Ecto neural progenitor cell (in vitro differentiated cells): Measurements from ENCODE around the gene SLC35F6.
"Not testable (repeated sequence)": the region's sequence is repeated elsewhere in the genome, so short reads cannot be mapped to it uniquely, and the experiment has no call there.

Experiments used
- DNase-seq: peaks from one replicate; pipeline ENCODE4 v3.0.0-alpha.2; 2018; ENCODE audit warnings: low spot score

The SLC35F6 gene

DNA sequence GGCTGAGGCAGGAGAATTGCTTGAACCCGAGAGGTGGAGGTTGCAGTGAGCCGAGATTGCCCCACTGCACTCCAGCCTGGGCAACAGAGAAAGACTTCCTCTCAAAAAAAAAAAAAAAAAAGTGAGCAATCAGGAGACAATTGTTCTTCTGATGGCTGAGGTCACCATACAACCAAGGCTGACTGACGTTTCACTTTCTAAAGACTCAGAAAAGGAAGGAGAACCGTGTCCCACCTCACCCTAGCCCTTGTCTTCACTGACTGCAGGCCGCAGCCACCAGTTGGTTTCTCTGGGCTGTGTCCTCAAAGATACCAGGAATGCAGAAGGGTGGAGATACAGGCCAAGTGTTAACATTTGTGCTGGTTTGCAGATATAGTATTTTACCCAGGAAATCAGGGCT lies 7.7 kb upstream of the SLC35F6 start:
- no peak for DNase-seq

DNA sequence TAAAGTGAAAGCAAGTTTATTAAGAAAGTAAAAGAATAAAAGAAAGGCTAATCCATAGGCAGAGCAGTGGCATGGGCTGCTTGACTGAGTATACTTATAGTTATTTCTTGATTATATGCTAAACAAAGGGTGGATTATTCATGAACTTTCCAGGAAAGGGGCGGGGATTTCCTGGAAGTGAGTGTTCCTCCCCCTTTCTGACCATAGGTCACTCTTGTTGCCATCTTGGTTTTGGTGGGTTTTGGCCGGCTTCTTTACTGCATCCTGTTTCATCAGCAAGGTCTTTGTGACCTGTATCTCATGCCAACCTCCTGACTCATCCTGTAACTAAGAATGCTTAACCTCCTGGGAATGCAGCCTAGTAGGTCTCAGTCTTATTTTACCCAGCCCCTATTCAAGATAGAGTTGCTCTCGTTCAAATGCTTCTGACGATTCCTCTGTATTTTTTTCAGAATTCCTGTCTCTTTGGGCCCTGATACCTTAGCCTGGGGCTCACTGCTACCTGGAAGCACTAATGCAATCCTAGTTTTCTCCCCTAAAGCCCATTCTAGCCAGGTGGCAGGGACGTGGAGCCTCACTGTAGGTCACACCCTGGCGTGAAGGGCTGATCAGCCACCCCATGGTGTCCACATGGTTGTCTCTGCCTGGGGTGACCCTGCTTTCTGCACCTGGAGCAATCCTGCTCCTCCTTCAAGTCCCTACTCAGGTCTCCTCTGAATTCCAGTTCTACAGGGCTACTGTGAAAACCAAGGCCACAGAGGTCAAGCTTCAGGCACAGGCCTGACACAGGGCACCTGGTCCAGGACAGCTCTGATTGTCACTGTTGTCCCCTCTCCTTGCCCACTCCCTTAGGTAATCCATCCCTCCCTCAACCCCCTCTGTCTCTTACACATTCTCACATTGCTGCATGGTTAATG lies 6.0 kb upstream of the SLC35F6 start:
- DNase-seq: no peak

DNA sequence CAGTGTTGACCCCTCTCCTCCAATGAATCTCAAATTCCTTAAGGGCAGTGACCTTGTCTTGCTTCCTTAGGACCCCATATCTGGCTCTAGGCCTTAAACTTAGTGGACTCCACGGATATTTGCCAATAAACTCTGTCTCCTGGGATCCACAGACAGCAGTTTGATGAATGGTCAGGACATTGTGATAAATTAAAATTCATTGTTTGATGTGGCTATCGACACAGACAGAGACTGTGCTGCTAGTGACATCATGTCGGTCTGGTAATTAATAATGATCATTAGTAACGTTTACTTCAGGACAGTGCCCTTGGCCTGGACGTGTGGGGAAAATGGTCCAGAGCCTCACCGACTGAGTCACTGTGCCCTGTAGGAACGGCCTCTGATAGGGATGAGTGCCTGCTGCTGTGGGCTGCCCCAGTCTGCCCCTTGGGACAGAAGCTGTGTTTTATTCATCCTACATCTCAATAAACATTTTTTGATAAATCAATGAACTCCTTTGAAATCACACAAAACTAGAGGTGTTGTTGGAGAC lies 5.2 kb upstream of the SLC35F6 start:
- no peak for DNase-seq

DNA sequence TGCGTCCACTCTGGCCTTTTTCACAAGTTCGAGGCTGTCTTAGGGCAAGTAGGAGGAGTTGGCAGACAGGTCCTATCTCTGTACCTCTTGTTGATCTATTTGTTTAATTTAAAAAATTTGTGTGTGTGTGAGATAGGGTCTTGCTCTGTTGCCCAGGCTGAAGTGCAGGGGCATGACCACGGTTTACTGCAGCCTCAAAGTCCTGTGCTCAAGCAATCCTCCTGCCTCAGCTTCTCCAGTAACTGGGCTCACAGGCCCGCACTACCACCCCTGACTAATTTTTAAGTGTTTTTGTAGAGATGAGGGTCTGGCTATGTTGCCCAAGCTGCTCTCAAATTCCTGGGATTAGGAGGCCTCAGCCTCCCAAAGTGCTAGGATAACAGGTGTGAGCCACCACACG lies 4.2 kb upstream of the SLC35F6 start:
- DNase-seq: no peak

- DNase-seq: not testable (repeated sequence)
These were observed 3.1 kb upstream of the SLC35F6 start for GRCh38 chr2:26760991-26761390.

GRCh38 chr2:26763019-26763418 lies 1.1 kb upstream of the SLC35F6 start:
- DNase-seq: no peak

DNA sequence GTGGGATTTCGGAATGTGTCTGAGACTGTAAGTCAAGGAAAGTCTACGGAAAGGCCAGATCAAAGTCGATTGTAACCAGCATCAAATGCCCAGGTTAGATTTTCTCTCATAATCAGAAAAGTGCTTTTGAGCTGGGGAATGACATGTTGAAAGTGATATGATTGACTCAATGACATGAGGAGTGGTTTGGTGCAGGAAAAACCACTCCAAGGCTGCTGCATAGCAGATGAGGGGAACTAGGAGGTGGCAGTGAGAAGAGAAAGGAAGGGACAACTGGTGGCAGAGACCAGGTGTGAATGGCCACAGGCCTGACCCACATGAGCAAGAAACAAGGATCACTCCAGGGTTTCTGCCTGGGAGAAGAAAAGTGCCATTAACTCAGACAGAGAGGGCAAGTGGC lies 822 bp downstream of the SLC35F6 start:
- no peak for DNase-seq

DNA sequence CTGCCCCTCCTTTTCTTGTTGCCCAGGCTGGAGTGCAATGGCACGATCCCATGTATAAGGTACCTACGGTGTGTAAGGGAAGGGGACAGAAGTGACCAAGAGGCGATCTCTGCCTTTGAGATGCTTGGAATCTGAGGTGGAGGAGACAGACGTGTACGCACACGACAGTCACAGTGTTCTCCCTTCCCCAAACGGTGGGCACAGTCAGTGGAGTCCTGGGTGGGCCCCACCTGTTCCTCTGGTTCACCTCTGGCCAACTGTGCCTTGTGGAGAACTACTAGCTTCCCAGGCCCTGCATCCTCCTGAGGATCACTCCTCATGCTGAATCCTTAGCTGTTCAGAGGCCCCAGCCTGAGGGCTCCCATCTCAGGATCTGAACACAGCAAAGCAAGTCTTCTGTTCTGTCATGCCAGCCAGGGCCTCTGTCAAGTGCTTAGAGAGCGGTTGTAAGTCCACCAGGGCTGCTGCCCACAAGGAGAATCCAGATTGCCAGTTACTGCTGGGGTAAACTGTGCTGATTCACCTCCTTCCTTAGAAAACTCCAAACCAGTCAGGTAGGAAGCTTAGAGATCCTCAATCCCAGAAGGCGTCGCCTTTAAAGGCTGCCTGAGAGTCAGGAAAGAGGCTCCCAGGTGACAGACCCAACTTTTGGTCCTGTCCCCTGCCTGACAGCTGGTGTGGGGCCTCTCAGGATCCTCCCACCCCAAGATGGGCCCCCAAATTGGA lies 1.6 kb downstream of the SLC35F6 start:
- no peak for DNase-seq

DNA sequence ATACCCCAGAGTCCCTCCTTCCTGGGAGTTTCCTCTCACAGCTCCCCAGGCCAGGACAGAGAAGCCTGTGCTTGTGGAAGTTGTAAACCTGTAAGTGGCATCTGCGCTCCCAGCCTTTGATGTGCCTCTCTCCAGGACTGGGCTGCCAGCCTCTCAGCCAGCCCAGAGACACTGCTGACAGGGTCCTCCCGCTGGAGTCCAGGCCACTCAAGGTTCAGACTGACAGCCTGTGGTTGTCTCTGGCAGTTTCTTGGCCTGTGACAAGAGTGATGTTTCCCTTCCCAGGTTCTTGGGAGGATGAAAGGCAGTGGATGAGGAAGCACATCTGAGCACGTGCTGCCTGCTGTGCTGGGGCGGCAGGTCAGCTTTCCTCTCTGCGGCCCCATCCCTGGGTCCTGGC lies 3.0 kb downstream of the SLC35F6 start:
- no peak for DNase-seq

DNA sequence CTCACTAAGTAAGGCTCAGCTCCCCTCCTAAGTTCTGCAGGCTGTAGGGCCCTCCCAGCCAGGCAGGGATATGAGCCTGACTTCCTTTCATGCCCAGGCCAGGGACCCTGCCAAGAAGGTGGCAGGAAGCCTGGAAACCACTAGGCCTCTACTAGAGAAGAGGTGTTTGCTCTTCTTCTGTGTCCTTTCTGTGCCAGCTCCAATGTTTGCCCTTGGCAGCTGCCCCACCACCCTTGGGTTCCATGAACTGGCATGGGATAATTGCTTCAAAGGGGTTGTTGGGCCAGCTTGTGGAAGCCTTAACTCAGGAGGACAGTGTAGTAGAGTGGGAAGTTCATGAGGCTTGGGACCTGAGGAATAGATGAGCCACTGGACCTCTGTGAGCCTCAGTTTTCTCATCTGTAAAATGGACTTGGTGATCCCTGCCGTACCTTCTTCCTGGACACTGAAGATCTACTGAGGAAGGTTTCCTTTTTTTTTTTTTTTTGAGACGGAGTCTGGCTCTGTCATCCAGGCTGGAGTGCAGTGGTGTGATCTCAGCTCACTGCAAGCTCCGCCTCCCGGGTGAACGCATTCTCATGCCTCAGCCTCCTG lies 3.9 kb downstream of the SLC35F6 start:
- DNase-seq: no peak

GRCh38 chr2:26768759-26769088 lies 4.6 kb downstream of the SLC35F6 start:
- no peak for DNase-seq

GRCh38 chr2:26769089-26769761 lies 5.1 kb downstream of the SLC35F6 start:
- no peak for DNase-seq

DNA sequence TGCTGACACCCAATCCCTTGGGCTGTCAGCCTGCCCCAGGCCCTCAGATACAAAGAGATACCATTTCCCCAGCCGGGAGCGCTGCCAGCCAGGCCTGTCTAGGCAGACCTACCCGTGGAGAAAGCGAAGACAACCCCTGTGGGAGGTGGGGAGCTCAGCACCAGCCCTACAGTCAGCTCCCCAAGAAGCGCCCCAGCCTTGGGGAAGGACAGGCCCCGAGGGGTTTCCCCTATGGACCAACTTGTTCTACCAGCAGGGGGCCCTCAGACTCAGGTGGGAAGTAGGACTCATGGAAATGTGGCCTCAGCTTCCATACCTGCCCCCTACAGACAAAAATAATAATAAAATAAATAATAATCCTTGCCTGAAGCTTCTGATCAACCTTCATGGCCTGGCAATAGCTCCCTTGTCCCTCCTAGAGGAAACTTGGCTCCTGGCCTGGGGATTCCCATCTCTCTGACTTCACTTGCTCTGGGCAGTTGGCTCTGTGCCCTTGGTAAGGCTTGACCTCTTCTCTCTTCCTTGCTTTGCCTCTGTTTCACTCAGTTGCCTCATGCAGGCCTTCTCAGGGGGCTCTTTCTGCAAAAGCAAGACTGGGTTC lies 7.0 kb downstream of the SLC35F6 start:
- no peak for DNase-seq

DNA sequence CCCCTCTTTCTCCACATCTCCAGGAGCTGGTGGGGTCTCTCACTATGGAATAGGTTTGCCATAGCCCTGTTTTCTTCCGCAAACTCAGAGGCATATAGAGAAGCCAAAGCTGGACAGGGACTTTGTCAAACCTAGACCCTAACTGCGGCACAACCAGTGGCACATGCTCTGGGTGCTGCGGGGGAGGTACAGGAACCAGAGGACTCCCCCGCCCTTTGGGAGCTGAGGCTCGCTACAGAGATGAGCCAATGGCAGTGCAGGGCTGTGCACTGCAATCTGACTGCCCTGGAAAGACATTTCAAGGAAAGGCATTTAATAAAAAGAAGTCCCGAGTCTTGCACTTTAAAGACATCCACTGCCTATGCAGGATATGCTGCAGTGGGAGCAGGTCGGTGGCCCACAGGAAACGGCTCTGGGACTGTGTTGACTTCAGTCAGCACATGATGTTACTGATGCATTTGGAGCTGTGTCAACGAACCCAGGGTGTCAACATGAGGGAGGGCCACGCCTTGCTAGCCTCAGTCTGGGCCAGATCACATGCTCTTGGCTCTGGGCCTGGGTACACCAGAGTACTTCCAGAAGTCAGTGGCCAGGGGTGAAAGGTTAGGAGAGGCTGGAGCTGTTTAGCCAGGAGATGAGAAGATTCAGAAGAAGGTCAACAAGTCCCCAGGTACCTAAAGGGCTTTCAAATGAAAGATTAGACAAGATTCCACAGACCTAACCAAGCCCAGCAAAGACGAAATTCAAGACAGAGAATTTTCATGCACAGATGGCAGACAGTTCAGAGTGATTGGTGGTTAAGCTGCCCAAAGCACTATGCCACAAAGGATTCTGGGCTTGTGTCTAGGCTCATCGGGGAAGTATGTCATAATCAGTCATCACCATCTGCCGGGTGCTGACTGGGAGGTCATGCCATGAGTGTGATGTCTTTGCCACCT lies 8.2 kb downstream of the SLC35F6 start:
- DNase-seq: no peak

DNA sequence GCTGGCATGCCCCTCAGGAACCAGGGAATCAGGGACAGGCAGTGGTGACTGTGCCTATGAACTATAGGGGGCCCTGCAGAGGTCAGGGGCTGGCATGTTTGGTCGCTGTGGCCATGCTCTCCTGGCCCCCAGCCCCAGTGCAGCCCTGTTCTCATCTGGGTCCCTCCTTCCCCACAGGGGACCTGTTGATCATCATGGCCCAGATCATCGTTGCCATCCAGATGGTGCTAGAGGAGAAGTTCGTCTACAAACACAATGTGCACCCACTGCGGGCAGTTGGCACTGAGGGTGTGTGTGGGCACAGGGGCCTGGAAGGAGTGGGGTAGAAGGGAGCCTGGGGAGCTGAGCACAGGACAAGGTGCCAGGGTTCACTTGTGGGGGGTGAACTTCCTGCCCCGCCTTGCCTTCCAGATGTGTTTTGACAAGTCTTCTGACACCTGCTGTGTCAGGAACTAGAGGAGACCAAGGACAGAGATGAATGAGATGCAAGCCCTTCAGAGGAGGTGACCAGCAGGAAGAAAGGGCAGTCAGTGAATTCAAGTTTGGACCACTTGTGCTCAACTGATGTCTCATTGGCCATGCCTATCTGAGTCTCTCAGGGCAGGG lies 12.2 kb downstream of the SLC35F6 start:
- no peak for DNase-seq

GRCh38 chr2:26778098-26778497 lies 14.0 kb downstream of the SLC35F6 start:
- no peak for DNase-seq

GRCh38 chr2:26778507-26778906 lies 14.4 kb downstream of the SLC35F6 start:
- no peak for DNase-seq

DNA sequence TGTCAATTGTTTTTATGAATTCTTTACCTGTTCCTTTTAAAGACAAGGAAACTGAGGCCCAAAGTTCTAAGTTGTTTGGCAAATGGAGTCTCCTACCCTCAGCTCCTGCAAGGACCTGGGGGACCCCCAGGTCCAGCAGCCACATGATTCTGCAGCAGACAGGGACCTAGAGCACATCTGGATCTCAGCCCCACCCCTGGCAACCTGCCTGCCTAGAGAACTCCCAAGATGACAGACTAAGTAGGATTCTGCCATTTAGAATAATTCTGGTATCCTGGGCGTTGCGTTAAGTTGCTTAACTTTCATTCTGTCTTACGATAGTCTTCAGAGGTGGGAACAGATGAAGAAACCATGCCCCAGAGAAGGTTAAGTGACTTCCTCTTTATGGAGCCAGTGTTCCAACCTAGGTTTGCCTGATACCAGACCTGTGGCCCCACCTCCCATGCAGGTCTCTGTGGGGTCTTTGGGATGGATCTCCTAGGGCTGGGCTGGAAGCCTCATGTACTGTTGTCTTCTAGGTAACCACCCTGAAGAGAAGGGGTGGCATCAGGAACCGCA lies 16.2 kb downstream of the SLC35F6 start:
- DNase-seq: no peak

DNA sequence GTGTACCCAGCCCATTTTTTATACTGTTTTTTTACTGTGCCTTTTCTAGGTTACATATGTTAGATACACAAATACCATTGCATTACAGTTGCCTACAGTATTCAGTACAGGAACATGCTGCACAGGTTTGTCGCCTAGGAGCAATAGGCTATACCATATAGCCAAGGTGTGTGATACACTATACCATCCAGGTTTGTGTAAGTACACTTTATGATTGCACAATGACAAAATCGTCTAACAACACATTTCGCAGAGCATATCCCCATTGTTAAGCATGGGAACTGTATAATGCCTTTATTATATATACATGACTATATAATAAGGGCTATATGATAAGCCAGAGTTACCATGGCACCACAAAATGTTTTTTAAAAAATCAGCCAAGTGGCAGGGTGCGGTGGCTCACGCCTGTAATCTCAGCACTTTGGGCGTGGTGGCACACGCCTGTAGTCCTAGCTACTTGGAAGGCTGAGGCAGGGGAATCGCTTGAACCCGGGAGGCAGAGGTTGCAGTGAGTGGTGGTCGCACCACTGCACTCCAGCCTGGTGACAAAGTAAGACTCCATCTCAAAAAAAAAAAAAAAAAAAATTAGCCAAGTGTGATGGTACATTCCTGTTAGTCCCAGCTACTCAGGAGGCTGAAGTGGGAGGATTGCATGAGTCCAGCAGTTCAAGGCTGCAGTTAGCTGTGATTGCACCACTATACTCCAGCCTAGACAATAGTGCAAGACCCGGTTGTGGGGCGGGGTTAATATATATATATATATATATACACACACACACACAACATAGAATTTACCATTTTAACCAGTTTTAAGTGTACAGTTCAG lies 19.0 kb downstream of the SLC35F6 start:
- DNase-seq: no peak
